SK-N-MC (cell line): ENCODE measurements around the gene DUSP1.

Source experiments
- DNase-seq: peaks from one replicate; pipeline ENCODE4 v3.0.0-alpha.2; 2011; ENCODE audit warnings: low read depth, low spot score
- H3K27ac ChIP-seq: fragments of 200-600 bp; sonication (generic); 2 replicates; pipeline ENCODE4 v1.5.1; 2016; ENCODE audit warnings: mixed run types
- H3K36me3 ChIP-seq: fragments of 200-600 bp; sonication (generic); 2 replicates; pipeline ENCODE4 v1.6.1; 2017; ENCODE audit warnings: antibody characterized with exemption, low read length, mixed read lengths; ENCODE audit not compliant: insufficient read depth
- H3K4me3 ChIP-seq: fragments of 200-600 bp; sonication (generic); 2 replicates; pipeline ENCODE4 v1.5.1; 2016
- H3K9ac ChIP-seq: fragments of 200-600 bp; sonication (generic); 2 replicates; pipeline ENCODE4 v1.8.0; 2017; ENCODE audit warnings: mixed run types, mixed read lengths; ENCODE audit not compliant: insufficient read length
- H3K9me3 ChIP-seq: fragments of 200-600 bp; sonication (generic); 2 replicates; pipeline ENCODE4 v1.6.1; 2017; ENCODE audit warnings: low read depth, mild to moderate bottlenecking, antibody characterized with exemption, low read length, moderate library complexity, mixed read lengths
- EZH2 ChIP-seq: fragments of 200-600 bp; sonication (generic); IDR thresholded peaks from one replicate; pipeline ENCODE4 v1.6.1; 2017; ENCODE audit warnings: antibody characterized with exemption
- FOXP2 ChIP-seq: optimal IDR thresholded peaks from 2 replicates; pipeline ENCODE3; 2011; ENCODE audit warnings: mild to moderate bottlenecking, moderate library complexity; ENCODE audit not compliant: insufficient read depth; ENCODE audit errors: extremely low read length, control extremely low read depth
- POLR2AphosphoS5 ChIP-seq: IDR thresholded peaks from 2 replicates; pipeline ENCODE4 v1.6.1; 2012; ENCODE audit warnings: mild to moderate bottlenecking, low read depth, low read length, borderline replicate concordance

The DUSP1 gene

DNA sequence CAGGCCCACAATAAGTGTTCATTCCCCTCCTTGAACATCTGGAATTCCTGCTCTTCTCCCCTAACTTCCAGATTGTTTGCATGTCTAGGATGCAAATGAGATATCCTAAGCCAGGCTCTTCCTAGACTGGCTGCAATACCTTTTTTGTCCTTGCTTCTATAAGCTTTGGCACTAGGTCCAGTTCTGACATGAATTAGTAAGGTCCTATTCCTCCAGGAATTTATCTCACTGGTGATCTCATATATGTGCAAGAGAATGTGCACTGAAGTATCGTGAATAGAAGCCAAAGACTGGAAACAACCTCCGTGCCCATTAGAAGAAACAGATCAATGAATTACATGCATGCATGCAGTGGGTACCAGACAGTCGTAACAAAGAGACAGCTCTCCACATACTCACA, 25.2 kb downstream of the DUSP1 start:
- TF ChIP-seq EZH2 (no peak), FOXP2 (no peak), POLR2AphosphoS5 (no peak)
- Histone ChIP-seq H3K9me3 (no peaks in the 10 kb centered on the region), H3K9ac (no peak overlapping the region), H3K36me3 (no peaks in the 10 kb centered on the region), H3K4me3 (no peak overlapping the region), H3K27ac (no peak overlapping the region)
- DNase-seq, result no peak

DNA sequence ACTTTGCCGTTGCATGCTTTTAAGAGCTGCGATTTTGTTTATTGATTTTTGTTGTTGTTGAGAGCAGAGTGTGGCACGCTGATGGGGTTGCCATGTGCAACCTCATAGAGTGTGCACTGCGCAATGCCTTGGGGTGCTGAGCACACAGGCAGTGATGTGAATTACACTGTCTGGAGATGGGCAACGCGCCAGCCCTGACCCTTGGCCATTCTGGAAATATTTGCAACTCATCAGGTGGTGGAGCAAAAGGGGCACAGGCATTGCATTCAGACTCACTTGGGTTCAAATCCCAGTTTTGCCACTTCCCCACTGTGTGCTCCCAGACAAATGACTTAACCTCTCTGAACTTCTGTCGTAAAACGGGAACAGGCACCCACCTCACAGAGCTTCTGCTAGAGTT, 25.6 kb downstream of the DUSP1 start:
- TF ChIP-seq EZH2, result no peak
- TF ChIP-seq FOXP2, result no peak
- no peak for TF ChIP-seq POLR2AphosphoS5
- H3K36me3 ChIP-seq, result no peaks in the 10 kb centered on the region
- no peaks in the 10 kb centered on the region for H3K9me3 ChIP-seq
- no peak overlapping the region for H3K27ac ChIP-seq
- H3K4me3 ChIP-seq, result no peak overlapping the region
- DNase-seq, result no peak
- no peak overlapping the region for H3K9ac ChIP-seq

DNA sequence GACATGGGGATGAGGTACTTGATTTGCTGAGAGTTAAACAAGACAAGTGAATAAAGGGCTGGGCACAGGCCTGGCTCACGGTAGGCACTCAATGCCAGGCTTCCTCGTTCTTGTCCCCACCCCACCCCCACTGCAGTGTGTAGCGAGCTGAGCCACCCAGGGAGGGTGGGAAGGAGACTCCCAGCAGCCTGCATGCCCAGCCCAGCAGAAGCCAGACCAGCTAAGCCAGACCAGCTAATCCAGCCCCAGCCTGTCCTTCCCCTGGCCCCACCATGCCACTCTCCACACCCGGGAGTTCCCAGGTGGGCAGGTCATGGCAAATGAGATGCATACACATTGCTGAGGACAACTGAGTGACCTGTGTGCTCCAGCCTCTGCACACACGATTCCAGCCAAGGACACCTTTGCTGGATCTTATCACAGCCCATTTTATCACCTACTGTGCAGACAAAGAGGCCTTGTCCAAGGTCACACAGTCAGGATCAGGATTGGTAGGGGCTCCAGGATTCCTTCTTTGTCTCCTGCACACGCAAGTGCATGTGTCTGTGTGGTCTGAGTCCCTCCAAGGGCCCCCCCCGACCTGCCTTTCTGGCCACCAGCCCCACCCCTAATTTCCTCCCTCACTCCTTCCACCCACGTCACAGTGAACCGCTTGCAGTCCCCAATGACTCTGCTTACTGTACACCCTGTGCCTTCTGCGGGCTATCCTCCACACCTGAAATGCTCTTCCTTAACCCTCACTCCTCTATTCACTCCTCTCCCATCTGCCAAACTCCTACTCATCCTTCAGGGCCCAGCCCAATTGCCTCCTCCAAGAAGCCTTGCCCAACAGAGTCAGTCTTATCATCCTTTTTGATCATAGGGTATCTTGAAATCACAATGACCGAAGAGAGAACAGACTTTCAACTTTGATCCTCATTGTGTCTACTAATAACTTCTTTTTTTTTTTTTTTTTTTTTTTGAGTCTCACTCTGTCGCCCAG, 26.6 kb downstream of the DUSP1 start:
- Histone ChIP-seq H3K9ac (no peak overlapping the region), H3K36me3 (no peaks in the 10 kb centered on the region), H3K9me3 (no peaks in the 10 kb centered on the region), H3K27ac (no peak overlapping the region), H3K4me3 (no peak overlapping the region)
- no peak for TF ChIP-seq POLR2AphosphoS5
- no peak for TF ChIP-seq FOXP2
- no peak for TF ChIP-seq EZH2
- no peak for DNase-seq

DNA sequence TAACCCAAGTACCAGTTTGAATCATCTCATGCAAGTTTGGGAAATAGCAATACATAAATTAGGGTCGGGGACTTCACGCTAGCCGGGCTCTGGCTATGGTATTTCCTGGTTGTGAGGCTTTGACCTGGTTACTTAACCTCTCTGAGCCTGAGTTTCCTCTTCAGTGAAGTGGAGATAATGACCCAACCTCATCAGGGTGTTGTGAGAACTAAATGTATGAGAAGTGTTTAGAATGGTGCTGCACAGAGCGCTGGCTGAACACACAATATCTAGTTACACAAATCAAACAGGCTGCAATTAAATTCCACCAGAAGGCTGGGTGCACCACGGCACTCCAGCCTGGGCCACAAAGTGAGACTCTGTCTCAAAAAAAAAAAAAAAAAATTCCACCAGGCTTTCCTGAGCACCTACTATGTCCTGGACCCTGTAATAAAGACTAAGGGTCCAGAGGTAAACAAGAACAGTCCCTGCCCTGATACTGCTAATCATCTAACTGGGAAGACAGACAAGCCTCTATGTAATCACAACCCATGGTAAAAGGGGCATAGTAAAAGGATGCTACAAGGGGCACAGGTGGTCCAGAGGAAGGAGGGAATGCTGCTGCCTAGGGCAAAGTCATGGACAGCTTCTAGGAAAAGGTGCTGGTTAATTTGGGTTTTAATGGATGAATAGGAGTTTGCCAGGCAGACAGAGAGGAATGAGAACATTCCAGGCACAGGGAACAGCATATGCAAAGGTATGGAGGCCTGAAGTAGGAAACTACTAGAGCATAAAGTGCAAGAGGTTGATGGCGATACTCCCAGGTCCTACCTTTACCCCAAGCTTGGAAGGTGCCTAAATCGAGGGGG, 27.7 kb downstream of the DUSP1 start:
- Histone ChIP-seq H3K36me3 (no peaks in the 10 kb centered on the region), H3K4me3 (no peak overlapping the region), H3K27ac (no peak overlapping the region), H3K9me3 (no peaks in the 10 kb centered on the region), H3K9ac (no peak overlapping the region)
- no peak for DNase-seq
- TF ChIP-seq FOXP2 (no peak), POLR2AphosphoS5 (no peak), EZH2 (no peak)

DNA sequence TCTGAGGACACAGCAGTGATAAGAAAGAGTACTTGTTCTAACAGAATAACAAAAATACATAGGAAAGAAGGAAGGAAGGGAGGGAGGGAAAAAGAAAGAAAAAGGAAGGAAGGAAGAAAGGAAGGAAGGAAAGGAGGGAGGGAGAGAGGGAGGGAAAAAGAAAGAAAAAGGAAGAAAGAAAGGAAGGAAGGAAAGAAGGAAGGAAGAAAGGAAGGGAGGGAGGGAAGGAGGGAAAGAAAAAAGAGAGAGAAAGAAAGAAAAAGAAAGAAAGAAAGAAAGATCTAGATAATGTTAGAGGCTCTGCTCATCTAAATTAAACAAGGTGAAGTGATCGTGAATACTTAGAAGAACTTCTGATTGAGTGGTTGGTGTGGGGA, 29.8 kb downstream of the DUSP1 start:
- TF ChIP-seq FOXP2, result no peak
- TF ChIP-seq EZH2, result no peak
- no peak for TF ChIP-seq POLR2AphosphoS5
- Histone ChIP-seq H3K9me3 (no peaks in the 10 kb centered on the region), H3K4me3 (no peak overlapping the region), H3K36me3 (no peaks in the 10 kb centered on the region), H3K9ac (no peak overlapping the region), H3K27ac (no peak overlapping the region)
- DNase-seq, result no peak

DNA sequence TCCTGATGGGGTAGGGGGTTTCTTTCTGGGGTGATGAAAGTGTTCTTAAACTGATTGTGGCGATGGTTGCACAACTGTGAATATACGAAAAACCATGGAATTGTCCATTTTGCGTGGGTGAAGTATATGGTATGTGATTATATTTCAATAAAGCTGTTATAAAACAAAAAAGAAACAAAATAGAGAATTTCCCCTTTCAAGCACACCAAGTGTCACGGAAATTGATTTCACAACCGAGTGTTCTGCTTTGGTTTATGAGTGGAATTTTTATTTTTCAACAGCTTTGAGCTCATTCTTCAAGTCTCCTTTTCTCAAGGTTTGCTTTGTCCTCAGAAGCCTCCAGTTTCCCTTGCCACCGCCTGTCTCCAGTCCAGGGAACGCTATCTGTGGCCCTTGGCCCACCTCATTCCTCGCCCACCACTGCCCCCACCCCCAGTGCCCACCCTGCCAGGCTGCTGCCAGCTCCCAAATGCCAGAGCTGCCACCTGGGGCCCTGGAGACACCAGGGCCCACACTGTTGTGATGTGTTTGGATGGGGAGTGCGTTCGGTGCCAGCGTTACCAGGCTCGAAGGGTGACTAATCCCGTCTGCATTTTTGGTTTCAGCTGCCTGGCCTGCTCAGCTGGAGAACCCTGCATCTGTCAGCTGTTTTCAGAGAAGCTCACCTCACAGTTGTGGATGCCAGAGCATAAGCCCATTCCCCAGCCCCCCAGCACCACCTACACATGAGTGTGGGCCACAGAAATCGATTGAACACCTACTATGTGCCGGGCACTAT, 30.4 kb downstream of the DUSP1 start:
- Histone ChIP-seq H3K27ac (no peak overlapping the region), H3K36me3 (no peaks in the 10 kb centered on the region), H3K4me3 (no peak overlapping the region), H3K9me3 (no peaks in the 10 kb centered on the region), H3K9ac (no peak overlapping the region)
- no peak for DNase-seq
- TF ChIP-seq POLR2AphosphoS5 (no peak), FOXP2 (no peak), EZH2 (no peak)

DNA sequence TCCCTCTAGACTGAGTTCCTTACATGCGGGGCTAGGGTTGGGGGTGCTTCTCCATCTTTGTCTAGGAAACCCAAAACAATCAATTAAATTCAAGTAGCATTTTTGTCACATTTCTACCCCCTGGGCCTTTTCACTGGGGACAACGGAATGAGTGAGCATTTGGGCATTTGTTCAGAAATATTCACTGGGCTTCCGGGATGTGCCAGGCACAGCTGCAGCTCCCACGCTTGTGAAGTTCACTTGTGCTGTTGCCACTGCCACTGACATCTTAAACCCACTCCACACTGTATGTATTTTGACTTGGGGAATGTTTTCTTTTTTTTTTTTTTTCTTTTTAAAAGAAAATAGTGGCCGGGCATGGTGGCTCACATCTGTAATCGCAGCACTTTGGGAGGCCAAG, 31.6 kb downstream of the DUSP1 start:
- Histone ChIP-seq H3K9me3 (no peaks in the 10 kb centered on the region), H3K27ac (no peak overlapping the region), H3K9ac (no peak overlapping the region), H3K36me3 (no peaks in the 10 kb centered on the region), H3K4me3 (no peak overlapping the region)
- TF ChIP-seq POLR2AphosphoS5, result no peak
- no peak for TF ChIP-seq EZH2
- no peak for TF ChIP-seq FOXP2
- no peak for DNase-seq

DNA sequence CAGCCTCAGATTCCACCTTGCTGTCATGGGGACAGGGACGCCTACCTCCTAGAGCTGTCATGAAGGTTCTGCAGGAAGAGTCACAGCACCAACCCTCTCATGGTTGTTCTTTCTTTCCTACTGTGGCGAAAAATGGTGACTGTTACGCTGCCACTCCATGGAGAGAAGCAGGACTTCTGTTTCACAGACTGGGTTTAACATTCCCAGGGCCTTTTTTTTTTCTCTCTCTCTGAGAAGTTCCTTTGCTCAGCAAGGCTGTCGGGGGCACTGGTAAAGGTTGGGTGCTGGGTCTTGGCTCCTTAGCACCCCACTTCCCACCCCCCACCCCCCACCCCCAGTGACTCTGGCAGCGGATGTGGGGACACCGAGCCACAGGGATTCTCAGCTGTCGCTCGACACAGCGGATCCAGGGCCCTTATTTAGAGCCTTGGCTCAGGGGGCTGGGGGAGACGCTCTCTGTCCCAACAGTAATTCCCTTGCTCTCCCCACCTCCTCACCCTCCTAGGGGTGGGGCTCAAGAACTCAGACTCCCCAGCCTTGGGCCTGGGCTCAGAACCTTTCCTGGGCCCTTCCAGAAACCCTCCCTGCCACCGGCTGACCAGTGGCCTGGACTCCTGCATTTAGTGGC, 34.4 kb downstream of the DUSP1 start:
- Histone ChIP-seq H3K27ac (no peak overlapping the region), H3K4me3 (no peak overlapping the region), H3K9ac (no peak overlapping the region), H3K9me3 (no peaks in the 10 kb centered on the region), H3K36me3 (no peaks in the 10 kb centered on the region)
- DNase-seq, result no peak
- no peak for TF ChIP-seq FOXP2
- no peak for TF ChIP-seq EZH2
- no peak for TF ChIP-seq POLR2AphosphoS5
